Measurements from ENCODE around the gene CYP2C8.
"Not testable (repeated sequence)": the region's sequence is repeated elsewhere in the genome, so short reads cannot be mapped to it uniquely, and the experiment has no call there.

CYP2C8 gene

GRCh38 chr10:95069286-95069685 lies at the start of gene CYP2C8:
Gene CYP2C8 (minus strand): TSS chr10:95069497. CDS start chr10:95069402, 95 bp downstream.
- no peak for DNase-seq

GRCh38 chr10:95116869-95117269 lies 47.6 kb upstream of the CYP2C8 start:
- DNase-seq, result no peak

GRCh38 chr10:95110823-95111222 lies 41.5 kb upstream of the CYP2C8 start:
- DNase-seq, result not testable (repeated sequence)

- DNase-seq, result no peak
Measured at GRCh38 chr10:95097805-95098204, 28.5 kb upstream of the CYP2C8 start.

GRCh38 chr10:95096143-95096542 lies 26.8 kb upstream of the CYP2C8 start:
- DNase-seq, result no peak

- not testable (repeated sequence) for DNase-seq
Measured at GRCh38 chr10:95079626-95080025, 10.3 kb upstream of the CYP2C8 start.

- no peak for DNase-seq
Measured at GRCh38 chr10:95077556-95077955, 8.3 kb upstream of the CYP2C8 start.

- DNase-seq, result no peak
Measured at GRCh38 chr10:95071107-95071660, 1.9 kb upstream of the CYP2C8 start.

GRCh38 chr10:95064125-95064524 lies 5.2 kb downstream of the CYP2C8 start:
- not testable (repeated sequence) for DNase-seq

- DNase-seq, result no peak
Measured at GRCh38 chr10:95056744-95057363, 12.4 kb downstream of the CYP2C8 start.

GRCh38 chr10:95049919-95050318 lies 19.4 kb downstream of the CYP2C8 start:
- DNase-seq, result no peak

- no peak for DNase-seq
Measured at GRCh38 chr10:95048206-95048605, 21.1 kb downstream of the CYP2C8 start.

GRCh38 chr10:95039281-95039680 lies 30.0 kb downstream of the CYP2C8 start:
- DNase-seq, result no peak

GRCh38 chr10:95035332-95036295 lies 33.7 kb downstream of the CYP2C8 start:
- no peak for DNase-seq

GRCh38 chr10:95034401-95034800 lies 34.9 kb downstream of the CYP2C8 start:
- DNase-seq, result no peak

GRCh38 chr10:95031656-95032055 lies 37.6 kb downstream of the CYP2C8 start:
- no peak for DNase-seq

- DNase-seq, result no peak
Measured at GRCh38 chr10:95026461-95026860, 42.8 kb downstream of the CYP2C8 start.

GRCh38 chr10:94997741-94998174 lies 71.5 kb downstream of the CYP2C8 start:
- DNase-seq, result no peak

- DNase-seq, result no peak
Measured at GRCh38 chr10:94992811-94993210, 76.5 kb downstream of the CYP2C8 start.

GRCh38 chr10:94991243-94991888 lies 77.9 kb downstream of the CYP2C8 start:
- no peak for DNase-seq

GRCh38 chr10:94989192-94989591 lies 80.1 kb downstream of the CYP2C8 start:
- no peak for DNase-seq

Data from activated T-cell treated with anti-CD3 and anti-CD28 coated beads for 4 hours (primary cell).